Superior temporal gyrus (tissue), 1 donor: ENCODE results near the gene CAPN8.

Source experiments
- DNase-seq: peaks from one replicate; pipeline ENCODE4 v3.0.0-alpha.2; 2016; ENCODE audit errors: extremely low spot score

The CAPN8 gene

DNA sequence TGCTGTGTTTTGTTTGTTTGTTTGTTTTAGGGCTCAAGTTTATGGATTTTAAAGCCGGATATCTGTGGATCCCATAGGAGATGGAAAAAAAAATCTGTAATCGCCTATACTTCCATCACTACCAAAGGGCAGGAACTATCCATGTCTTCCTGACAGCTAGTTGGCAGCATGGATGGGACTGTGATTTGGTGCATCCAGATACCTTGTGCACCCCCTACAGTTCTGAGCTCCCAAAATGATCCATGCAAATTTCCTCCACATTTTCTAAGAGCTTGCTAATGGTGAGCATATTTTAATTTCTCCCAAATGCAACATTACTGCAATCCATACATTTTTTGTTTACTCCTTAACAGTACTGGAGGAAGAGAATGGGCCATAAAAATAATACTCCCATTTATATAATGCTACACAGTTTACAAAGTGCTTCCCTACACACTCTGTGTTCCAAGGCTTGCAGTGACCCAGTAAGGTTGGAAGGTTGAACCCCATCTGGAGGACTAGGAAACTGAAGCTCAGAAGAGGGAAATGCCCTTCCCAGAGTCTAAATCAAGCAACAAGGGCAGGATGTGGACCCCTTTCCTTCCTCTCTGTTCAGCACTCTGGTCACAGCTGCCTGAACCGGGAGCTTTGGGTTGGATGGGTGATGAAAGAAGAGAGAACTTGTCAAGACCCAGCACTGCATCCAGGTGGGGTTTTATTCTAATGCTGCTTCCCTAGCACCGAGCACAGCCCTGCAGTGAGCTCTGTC lies 48.0 kb downstream of the CAPN8 start:
- DNase-seq = no peak

DNA sequence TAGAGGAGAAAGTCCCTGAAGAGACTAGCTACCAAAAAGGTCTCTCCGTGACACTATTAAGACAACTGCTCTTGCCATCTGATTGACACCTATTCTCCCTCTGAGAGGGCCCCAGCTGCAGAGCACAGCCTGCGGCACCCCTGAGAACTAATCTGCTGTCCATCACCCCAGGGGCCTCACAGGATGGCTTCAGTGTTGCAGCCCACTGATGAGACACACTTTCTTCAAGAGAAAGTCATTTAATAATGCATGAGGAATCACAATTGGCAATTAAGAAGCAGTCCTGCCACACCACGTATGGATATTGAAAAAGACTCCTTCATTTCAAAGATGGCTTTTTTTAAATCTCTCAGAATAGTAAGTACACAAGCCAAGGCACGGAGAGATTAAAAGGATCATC lies 48.9 kb downstream of the CAPN8 start:
- DNase-seq = no peak

DNA sequence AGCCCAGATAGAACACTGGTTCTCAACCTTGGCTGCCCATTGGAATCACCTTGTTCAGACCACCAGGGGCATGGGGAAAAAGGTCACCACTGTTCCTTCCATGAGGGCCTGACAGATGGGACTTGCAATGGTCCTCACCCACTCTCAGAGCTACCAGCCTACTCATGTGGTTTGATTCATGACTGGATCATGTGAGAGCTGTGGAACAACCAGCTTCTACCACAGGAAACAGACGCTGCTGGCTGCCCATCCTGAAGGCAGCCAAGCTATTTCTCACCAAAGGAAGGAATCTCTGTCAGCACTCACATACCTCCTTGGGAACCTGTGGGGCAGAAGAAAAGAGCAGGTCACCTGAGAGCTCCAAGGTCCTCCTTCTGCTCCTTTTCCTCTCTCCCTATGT lies 53.6 kb downstream of the CAPN8 start:
- DNase-seq = no peak

DNA sequence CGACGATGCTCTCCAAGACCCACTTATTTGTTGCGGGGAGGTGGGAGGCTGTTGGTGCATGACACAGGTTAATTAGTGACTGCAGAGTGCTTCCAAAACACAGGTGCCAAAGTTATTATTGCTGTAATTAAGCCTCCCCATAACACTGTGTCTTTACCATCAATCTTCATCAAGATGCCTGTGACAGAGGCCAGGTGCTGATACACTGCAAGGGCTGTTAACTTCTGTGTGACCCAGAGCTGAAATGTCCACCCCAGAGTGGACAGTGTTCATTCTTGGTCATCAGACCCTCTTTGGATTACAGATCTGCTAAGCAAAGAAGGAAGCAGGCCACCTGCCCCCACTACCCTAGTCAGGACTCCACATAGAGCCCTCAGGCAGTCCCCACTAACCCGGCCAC lies 55.5 kb downstream of the CAPN8 start:
- no peak for DNase-seq

DNA sequence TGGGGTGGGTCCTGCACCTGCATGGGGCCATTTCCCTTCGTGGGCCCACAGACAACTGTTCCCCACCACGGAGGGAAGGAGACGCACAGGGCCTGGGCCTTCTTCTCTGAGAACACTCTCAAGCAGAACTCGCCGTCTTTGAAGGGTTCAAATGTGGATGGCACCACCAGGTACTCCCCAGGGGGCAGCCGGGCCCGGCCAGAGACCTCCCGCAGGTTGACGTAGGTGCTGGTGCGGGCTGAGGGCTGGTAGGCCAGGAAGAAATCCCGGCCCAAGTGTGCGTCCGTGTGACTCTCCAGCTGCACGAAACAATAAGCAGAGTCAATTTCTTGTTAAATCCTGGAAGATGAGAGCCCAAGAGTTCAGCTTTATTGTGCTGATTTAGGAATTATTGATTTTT lies 56.4 kb downstream of the CAPN8 start:
- DNase-seq = no peak

DNA sequence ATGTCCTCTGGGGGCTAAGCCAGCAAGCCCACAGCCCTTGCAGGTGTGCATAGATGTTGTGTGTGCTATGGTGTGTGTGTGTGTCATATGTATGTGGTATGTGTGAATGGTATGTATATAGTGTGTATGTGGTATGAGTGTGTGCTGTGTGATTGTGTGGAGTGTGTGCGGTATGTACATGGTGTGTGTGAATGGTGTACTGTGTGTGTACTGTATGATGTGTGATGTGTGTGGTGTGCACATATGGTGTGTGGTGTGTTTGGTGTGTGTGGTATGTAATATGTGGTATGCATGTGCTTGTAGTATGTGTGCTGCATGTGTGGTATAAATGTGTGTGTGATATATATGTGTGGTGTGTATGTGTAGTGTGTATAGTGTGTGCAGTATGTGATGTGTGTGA lies 107.0 kb downstream of the CAPN8 start:
- DNase-seq = no peak

DNA sequence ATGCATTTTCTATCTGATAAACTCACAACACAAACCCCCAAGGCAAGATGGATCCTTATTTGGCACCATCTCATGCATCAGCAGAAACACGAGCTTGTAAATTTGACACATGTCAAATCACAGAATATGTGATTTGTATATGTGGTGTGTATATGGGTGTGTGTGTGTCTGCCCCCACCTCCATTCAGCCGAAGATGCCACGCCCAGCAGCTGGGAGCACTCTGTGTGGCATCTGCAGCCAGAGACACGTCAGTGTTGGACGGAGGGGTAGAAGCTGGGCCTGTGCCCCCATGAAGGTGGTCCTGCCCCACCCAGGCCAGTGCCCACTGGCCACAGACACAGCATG lies 108.4 kb downstream of the CAPN8 start:
- DNase-seq = no peak

DNA sequence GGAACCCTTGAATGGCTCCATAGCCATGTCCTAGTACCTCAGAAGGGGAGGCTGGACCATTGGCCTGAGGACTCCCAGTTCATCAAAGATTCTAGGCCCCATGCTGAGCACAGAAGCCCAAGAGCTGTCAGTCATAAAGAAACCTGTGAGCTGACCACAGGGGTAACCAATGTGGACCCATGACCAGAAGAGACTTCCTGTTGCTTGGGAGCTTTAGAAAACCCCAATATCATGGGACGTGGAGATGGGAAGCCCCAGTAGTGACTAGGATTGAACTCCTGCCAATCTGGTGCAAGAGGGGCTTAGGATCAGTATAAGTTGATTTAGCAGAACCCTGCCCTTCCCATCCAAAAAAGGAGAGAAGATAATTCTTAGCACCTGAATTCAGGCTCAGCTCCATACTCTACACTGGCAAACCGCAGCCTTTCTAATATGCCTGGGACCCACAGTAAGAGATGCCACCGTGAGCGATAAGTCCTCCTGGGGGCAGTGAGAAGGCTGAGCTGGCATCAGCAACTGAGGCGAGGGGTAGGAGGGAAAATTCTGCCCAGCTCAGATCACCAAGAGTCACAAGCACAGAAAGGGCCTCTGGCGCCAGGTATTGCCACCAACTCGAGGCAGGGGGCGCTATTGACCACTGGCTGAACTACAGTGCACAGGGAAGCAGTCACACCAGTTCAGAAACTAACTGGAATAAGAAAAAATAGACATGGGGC lies 108.9 kb downstream of the CAPN8 start:
- DNase-seq = no peak

DNA sequence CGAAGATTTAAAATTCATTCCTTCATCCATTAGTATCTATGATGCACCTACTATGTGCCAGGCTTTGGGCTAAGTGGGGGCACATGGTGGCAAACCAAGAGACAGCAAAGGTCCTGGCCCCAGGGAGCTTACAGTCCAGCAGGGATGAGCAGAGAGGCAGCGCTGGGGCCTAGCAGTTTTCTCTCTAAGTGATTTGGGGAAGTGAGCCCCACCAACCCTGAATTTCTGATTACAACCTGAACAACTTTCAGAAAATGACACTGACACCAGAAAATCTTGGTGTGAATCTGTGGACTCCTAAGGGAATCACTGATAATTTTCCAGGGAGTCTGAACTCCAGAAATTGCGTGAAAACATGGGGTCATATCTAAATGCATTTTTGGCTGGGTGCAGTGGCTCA lies 111.5 kb downstream of the CAPN8 start:
- no peak for DNase-seq

DNA sequence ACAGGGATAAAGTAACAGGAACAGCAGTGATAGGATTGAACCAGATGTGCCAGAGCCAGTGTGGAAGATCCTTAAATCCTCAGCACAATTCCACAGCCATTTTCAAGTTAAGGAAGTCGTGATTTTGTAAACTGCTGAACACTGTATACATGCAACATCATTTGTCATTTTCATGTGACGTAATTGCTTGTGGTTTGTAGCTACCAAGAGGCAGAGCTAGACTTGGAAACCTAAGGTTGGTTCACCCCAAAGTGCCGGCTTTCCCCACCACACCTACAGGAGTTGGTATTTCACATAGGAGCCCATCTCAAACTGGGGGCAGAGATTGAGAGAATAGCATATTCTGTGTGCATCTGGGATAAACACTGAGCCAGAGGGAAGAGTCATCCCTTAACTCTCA lies 113.9 kb downstream of the CAPN8 start:
- DNase-seq = no peak

DNA sequence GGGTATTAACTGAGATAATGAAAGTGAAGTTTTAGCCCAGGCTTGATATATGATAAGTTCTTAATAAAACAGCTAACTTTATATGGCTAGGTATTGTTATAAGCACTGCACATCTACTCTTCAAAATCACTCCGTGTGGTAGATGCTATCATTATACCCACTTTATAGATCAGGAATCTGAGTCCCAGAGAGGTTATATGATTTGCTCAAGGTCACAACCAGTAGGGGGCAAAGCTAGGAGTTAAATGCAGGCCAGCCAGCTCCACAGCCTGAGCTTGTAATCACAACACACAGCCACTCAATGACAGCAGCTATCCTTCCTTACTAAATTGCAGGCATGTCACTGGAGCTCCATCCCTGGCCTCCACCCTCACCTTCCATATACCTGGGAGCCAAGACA lies 115.8 kb downstream of the CAPN8 start:
- DNase-seq = no peak

DNA sequence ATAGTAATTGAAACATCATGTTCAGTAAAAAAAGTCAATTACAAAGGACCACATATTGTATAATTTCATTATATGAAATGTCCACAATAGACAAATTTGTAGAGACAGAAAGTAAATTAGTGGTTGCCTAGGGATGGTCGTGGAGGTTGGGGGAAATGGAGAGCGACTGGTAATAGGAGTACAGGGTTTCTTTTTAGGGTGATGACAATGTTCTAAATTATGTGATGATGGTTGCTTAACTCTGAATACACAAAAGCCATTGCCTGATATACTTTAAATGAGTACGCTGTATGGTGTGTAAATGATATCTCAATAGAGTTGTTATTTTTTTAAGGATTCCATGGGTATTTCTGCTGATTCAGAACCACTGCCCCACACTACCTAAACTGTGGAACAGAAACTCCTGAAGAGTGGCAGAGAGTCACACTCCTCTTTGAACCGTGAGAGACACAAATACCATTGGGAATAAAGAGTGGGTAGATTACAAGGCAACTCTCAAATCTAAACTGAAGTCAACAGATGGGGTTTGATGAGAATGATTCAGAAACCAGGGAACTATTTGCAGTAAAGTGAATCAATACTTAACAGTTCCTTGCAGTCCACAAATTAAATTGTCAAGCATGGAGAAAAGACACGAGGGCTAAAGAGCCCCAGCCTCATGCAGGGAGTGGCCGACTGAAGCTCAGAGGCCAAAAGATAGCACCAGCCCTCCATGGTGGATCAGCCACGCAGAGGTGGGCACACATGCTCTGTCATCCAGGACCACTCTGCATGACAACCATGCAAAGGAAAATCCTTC lies 118.0 kb downstream of the CAPN8 start:
- DNase-seq = no peak

DNA sequence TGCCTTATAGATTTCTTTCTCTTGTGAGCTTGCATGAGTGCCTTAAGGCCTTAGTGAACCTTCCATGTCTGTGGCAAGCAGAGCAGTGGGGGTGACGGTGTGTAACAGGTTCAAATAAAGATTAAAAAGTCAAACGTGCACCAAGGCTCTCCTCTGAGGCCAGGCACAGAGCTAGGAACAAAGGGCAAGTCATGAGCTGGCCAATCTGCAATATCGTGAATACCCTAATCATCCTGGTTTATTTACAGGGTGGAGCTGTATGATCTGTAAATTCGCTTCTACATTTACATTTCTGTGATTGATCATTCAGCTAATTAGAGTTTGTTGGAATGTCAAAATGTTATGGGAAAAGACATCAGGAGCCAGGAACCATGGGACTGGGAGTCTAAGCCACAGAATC lies 120.2 kb downstream of the CAPN8 start:
- no peak for DNase-seq

DNA sequence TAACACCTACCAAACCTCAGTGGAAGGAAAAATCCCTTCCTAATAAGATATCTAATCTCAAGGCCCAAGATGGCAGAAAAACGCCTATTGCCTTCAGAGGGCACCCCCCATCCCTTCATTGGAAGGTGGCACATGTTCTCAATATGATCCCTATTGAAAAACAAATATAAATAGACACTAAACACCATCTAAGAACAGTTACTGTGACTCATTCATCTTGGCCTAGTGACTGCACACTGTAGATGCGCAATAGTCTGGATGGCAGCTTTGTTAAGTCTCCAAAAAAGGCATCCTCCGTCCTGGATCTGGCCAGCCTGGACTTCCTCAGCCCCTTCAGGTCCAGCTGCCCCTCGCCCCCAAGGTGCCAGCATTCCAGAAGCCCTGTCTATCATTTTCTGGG lies 121.9 kb downstream of the CAPN8 start:
- DNase-seq = no peak

DNA sequence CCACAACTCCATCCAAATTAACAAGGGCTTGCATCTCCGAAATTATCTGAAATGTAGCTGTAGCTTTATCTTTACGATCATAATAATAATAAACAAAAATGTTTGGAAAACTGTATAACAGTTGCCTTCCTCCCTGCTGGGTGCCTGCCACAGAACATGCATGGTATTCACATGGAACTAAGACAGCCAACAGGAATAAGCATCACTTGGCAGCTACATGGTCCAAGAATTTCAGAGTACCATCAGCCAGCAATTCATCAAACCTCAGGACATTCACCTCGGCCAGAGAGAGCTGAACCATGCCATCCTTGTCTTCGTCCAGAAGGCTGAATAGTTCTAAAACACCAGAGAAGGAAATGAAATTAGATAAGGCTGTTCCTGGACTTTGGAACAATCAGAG lies 122.7 kb downstream of the CAPN8 start:
- DNase-seq = no peak

DNA sequence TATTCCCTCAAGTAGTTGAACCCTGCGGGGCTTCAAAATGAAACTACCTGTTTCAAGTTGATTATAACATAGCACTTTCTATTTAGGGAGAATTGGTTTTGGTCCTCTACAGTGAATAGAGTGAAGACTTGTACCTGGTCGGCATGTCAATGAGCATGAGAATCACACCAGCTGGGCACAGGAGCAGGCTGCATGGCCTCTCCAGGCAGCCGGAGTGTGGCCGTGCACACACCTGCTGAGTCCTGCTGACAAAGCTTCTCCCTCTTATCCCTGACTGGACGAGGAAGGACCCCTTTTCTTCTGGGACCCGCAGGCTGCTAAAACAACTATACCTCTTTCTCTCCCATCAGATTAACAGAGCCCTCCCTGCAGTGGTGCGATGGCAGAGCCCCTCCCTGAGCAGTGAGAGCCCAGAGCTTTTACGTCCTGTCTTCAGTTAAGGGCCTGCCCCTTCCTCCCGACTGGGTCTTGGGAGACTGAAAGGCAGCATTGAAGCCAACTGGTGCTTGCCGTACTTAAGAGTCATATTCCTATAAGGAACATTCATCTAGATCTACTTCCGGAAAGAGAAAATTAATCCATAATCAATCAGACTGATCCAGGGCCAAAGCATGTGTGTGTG lies 124.9 kb downstream of the CAPN8 start:
- DNase-seq = no peak

DNA sequence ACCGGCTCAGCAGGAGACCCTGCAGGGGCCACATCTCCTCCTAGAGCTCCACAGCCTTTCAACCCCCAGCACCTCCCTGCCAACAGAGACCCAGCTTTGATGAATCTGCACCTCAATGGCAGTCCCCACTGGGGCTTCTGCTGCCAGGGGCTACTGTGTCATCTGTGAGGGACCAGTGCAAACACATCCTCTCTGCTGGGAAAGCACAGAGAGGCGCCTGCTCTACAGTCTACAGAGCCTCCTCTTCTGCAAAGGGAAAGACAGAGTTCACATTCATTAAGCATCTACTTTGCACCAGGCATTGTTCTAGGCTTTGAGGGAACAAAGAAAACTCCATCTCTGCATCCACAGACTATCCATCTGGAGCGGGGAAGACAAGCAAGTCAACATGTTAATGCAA lies 125.8 kb downstream of the CAPN8 start:
- DNase-seq = no peak

DNA sequence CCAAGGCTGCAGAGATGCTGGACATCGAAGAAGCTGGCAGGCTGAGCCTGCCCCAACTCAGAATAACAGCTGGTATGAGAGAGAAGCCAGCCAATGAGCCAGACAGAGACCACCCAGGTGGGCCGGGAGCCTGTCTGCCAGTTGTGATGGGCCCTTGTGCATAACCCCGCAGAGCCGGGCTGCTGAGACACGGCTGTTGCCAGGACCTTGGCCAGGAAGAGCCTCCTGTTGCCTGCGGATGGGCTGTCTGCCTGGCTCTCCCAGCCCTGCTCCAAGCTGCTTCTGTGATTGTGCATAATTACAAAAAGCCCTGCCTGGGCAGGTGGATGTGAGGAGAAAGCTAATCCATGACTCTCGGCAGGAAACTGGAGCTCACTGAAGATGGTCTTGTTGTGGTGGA lies 126.5 kb downstream of the CAPN8 start:
- no peak for DNase-seq

DNA sequence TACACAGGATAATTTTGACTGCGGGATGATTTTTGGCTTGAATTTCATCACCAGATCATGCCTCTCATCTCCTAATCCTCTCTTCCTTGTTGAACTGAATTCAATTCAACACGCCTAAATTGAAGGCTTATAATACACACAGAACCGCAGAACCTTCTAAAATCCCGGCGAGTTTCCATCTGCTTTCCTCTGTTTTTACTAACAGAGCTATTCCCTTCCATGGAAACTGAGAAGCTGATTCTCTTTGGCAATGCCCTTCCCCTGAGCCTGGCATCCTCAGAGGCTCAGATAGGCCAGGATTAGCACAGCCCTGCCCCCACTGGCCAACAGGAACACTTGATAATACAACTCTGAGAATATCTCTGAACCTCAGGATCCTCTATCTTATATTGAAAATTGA lies 130.2 kb downstream of the CAPN8 start:
- DNase-seq = no peak

DNA sequence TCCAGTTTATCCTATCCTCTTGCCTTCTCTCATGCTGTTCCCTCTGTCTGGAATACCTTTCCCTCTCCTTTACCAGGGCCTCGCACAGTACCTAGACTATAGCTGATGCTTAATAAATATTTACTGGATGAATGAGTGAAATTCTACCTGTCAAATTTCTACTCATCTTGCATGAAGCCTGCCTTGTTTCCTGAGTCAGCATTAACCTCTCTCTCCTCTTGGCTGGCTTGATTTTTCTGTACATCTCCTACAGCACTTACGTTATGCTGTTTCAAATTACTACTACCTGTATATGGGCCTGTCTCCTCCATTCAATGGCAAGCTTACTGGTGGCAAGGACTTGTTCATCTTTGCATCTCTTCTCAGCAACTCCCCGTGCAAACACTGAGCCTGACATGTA lies 130.8 kb downstream of the CAPN8 start:
- DNase-seq = no peak

DNA sequence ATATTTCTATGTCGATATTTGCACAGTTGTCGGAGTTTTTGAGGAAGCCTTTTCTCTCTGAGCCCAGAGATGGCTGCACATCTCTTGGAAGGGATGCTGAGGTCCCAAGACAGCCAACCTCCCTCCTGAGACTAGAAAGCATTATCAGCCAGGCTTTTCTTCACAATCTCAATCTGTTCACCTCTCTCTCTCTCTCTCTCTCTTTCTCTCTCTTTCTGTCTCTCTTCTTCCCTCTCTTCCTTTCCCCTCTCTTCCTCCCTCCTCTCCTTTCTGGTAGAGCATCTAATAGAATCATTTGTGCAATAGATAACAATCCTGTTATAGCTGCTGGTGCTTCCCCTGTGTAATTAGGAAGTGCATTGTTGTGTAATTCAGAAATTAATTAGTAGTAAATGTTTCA lies 131.8 kb downstream of the CAPN8 start:
- no peak for DNase-seq

DNA sequence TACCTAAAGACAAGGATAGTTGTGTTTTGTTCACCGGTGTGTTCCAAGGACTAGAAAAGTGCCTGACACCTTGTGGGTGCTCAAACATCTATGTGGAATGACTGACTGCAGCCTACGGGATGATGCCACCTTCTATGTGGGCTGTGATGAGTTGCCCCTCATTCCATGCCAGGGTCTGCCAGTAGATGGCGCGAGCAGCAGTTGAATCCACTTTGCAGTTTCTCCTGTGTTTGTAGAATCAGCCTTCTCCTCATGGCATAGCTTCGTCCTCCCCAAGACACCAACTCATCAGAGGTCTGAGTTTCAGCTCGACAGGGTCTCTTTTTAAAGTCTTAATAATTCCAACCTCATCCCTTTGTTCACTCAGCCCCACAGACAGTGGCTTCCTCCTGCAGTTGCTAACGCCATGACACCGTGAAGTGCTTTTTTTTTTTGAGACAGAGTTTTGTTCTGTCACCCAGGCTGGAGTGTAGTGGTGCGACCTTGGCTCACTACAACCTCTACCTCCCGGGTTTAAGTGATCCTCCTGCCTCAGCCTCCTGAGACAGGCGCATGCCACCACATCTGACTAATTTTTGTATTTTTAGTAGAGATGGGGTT lies 133.7 kb downstream of the CAPN8 start:
- peak; percentile 66 for DNase-seq
